Gastroesophageal sphincter (tissue), 4 donors: Measurements from ENCODE around the gene DUOX1. TPM values are rescaled to one million over a fixed set of nuclear protein-coding genes. Genes with fewer than 3 reads are reported as not detected.

Experiments used
- ATAC-seq: fragments of 150-250 bp; one replicate; pipeline ENCODE4 v1.9.1; 2016; ENCODE audit warnings: mild to moderate bottlenecking, moderate library complexity
- H3K27ac ChIP-seq, 4 donors: fragments of 200-600 bp; sonication (generic) in 3 of 4; 1 replicate in 3 of 4; 2 replicates in 1 of 4; pipeline ENCODE4 v1.5.1; 2016 to 2019
- H3K27me3 ChIP-seq: fragments of 200-600 bp; sonication (generic); one replicate; pipeline ENCODE4 v1.5.1; 2019
- H3K36me3 ChIP-seq, 2 donors: fragments of 200-600 bp; sonication (generic); one replicate each; pipeline ENCODE4 v1.5.1; 2019; ENCODE audit warnings: control low read depth in 1 of 2
- H3K4me1 ChIP-seq, 3 donors: fragments of 200-600 bp; sonication (generic); 1 replicate in 2 of 3; 2 replicates in 1 of 3; pipeline ENCODE4 v1.5.1; 2016 to 2019; ENCODE audit warnings: control low read depth in 2 of 3
- H3K4me3 ChIP-seq, 2 donors: fragments of 200-600 bp; sonication (generic); one replicate each; pipeline ENCODE4 v1.5.1; 2019; ENCODE audit warnings: mild to moderate bottlenecking in 1 of 2, moderate library complexity in 1 of 2
- H3K9me3 ChIP-seq, 3 donors: fragments of 200-600 bp; sonication (generic); one replicate each; pipeline ENCODE4 v1.5.1; 2017 to 2019; ENCODE audit warnings: control low read depth in 2 of 3
- CTCF ChIP-seq, 4 experiments: fragments of 200-600 bp in 2 of 4; fragments of 450-650 bp in 2 of 4; sonication (generic) in 1 of 4; IDR thresholded peaks; one replicate each; pipeline ENCODE4 v1.5.1; 2017 to 2019; ENCODE audit warnings: antibody characterized with exemption in 4 of 4, mild to moderate bottlenecking in 2 of 4, moderate library complexity in 2 of 4
- EP300 ChIP-seq: sonication (generic); formaldehyde crosslinking; IDR thresholded peaks from one replicate; pipeline ENCODE4 v1.6.1; 2017; ENCODE audit warnings: antibody characterized with exemption, mild to moderate bottlenecking
- POLR2A ChIP-seq, 2 donors: fragments of 450-650 bp; IDR thresholded peaks; one replicate each; pipeline ENCODE4 v1.6.1; 2017; ENCODE audit warnings: antibody characterized with exemption in 2 of 2, mild to moderate bottlenecking in 2 of 2, moderate library complexity in 1 of 2
- POLR2AphosphoS5 ChIP-seq: sonication (generic); formaldehyde crosslinking; IDR thresholded peaks from one replicate; pipeline ENCODE4 v1.6.1; 2017; ENCODE audit warnings: antibody characterized with exemption
- WGBS, 2 donors: methylation state at CpG; one replicate each; pipeline ENCODE4 v1.1.5; 2018; ENCODE audit warnings: low coverage in 1 of 2; 5-methylcytosine and 5-hydroxymethylcytosine counted together
- total RNA-seq, 4 donors: library from RNA; depleted of rRNA; stranded (reverse); fragments of >200 nt; gene quantifications; one replicate each; pipeline ENCODE4 v1.1.0, GENCODE V29; 2016

DUOX1 gene
- total RNA-seq, 4 donors from 2014 or later: 0.08 to 2.7 (median 1.1) TPM

DNA sequence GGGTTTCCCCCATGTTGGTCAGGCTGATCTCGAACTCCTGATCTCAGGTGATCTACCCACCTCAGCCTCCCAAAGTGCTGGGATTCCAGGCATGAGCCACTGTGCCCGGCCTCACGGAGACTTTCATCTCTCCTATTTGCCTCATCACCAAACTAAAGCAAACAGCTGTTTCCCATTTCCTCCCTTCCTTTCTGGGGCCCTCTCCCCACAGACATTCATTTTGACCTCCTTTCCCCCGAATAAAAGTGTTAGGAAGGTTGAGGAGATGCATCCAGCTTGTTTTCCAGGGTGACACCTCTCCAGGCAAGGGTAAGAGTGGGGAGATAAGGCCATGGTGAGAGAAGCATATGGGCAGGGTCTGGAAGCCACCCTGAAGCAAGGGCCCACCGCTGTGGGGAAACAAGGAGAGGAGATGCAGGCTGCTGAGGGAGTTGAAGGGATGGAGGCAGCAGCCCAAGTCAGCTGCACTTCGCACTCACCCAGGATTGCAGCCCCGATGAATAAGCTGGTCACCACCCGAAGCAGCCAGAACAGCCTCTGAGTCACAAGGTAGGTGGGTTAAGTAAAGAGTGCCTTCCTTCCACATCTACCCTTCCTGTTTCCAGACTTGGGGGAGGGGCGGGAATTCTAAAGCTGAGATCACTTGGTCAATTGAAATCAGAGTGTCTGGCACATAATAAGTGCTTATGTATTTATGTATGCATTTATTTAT is 7.9 kb upstream of the DUOX1 start:
- H3K27me3 ChIP-seq: peaks cover 97% of the 10 kb centered on the region
- no peak for TF ChIP-seq POLR2A (IDR thresholded peaks at IDR 0.05)
- no peak for TF ChIP-seq POLR2AphosphoS5
- no peak for TF ChIP-seq EP300
- TF ChIP-seq CTCF (IDR thresholded peaks at IDR 0.05): no peak
- no peaks in the 10 kb centered on the region for H3K36me3 ChIP-seq
- no peak overlapping the region for H3K4me3 ChIP-seq
- no peaks in the 10 kb centered on the region for H3K9me3 ChIP-seq
- WGBS, 2 donors: 45 to 65% methylated on average over 5 to 8 of the region's 9 CpGs
- no peak for ATAC-seq
- no peak overlapping the region for H3K27ac ChIP-seq
- H3K4me1 ChIP-seq: peaks cover 0 to 13% (median 7%) of the 10 kb centered on the region in 3 donors

GRCh38 chr15:45122719-45123118 is 7.1 kb upstream of the DUOX1 start:
- Histone ChIP-seq H3K27me3 (peaks cover 96% of the 10 kb centered on the region), H3K27ac (no peak overlapping the region), H3K36me3 (no peaks in the 10 kb centered on the region), H3K4me1 (peaks cover 0 to 5% (median 2%) of the 10 kb centered on the region in 3 donors), H3K4me3 (no peak overlapping the region), H3K9me3 (no peaks in the 10 kb centered on the region)
- WGBS, 2 donors: 100% methylated on average over 1 of the region's 7 CpGs; no CpG with 5 or more reads in 1 of the 2 donors
- TF ChIP-seq EP300 (no peak), POLR2AphosphoS5 (no peak), CTCF (IDR thresholded peaks at IDR 0.05) (no peak), POLR2A (IDR thresholded peaks at IDR 0.05) (no peak)
- no peak for ATAC-seq

GRCh38 chr15:45123397-45123796 is 6.4 kb upstream of the DUOX1 start:
- H3K9me3 ChIP-seq: no peaks in the 10 kb centered on the region
- TF ChIP-seq POLR2A (IDR thresholded peaks at IDR 0.05) (no peak), POLR2AphosphoS5 (no peak), EP300 (no peak)
- no peak for ATAC-seq
- H3K27ac ChIP-seq: no peak overlapping the region
- peaks cover 96% of the 10 kb centered on the region for H3K27me3 ChIP-seq
- no peak overlapping the region for H3K4me3 ChIP-seq
- H3K4me1 ChIP-seq: no peaks in the 10 kb centered on the region
- no peaks in the 10 kb centered on the region for H3K36me3 ChIP-seq

DNA sequence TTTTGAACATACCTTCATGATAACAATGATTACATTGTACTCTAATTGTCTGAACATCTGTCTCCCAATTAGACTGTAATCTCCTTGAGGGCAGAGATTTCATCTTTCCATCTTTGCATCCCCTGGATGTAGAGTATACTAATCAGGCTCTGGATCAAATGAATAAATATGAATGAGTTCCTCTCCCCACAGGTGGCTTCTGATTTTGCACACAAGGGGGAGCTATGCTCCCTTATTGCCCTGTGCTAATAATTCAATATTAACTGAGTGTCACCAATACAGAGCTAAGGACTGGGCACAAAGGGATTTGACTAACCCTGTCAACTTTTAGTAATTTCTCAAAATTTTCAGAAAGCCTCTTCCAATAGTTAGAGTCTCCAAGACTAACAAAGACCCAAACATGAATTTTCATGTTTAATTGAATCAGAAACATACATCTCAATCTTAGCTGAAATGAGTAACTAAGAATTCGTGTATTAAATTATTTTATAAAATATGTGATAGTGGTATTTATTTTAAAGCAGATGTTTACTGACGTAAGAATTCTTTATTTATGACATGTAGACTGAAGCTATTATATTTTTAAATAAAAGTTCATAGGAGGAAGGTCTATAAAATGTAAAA is 3.1 kb upstream of the DUOX1 start:
- no peaks in the 10 kb centered on the region for H3K36me3 ChIP-seq
- WGBS, 2 donors: 37 to 58% methylated on average over 2 of the region's 2 CpGs
- no peak overlapping the region for H3K4me3 ChIP-seq
- H3K27ac ChIP-seq: no peak overlapping the region
- H3K4me1 ChIP-seq: peaks cover 0 to 15% (median 0%) of the 10 kb centered on the region in 3 donors
- peak in 3 of 4 experiments; percentile 24 to 48 (median 42) for TF ChIP-seq CTCF (IDR thresholded peaks at IDR 0.05)
- TF ChIP-seq POLR2AphosphoS5: no peak
- no peaks in the 10 kb centered on the region for H3K9me3 ChIP-seq
- peaks cover 96% of the 10 kb centered on the region for H3K27me3 ChIP-seq
- ATAC-seq: no peak

DNA sequence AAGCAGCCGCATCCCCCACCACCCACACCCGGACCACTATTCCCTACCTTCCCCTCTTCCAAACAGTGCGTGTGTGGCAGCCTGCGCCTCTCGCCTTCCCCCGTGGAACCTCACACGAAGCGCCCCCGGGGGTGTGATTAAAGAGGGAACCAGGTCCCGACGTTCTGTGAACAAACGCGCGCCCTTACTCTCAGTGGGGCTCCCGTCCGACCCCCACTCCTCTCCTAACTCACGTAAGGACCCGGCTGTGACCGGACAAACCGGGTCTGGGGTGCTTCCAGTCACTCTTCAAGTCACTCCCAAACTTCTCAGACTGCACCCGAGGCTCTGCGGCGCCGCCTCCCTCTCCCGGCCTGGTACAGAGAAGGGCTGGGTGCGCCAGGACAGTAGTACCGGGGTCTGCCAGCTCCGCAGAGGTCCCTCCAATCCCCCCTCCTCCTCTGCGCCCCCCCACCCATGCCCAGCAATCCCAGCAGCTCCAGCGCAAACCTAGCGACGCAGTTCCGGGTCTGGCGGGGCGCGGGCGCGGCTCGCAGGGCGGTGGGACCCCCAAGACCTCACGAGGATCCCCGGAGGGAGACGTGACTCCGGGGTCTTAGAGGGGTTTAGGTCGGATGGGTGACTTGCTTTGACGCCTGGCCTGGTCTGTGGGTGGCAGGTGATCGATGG is 689 bp upstream of the DUOX1 start:
- WGBS, 2 donors: 0 to 11% methylated on average over 2 to 13 of the region's 47 CpGs
- no peaks in the 10 kb centered on the region for H3K9me3 ChIP-seq
- H3K36me3 ChIP-seq: no peaks in the 10 kb centered on the region
- H3K4me3 ChIP-seq: peak overlapping the region in 1 of 2 donors; percentile 42
- peaks cover 0 to 15% (median 0%) of the 10 kb centered on the region in 3 donors for H3K4me1 ChIP-seq
- TF ChIP-seq EP300 (no peak), POLR2AphosphoS5 (no peak), CTCF (IDR thresholded peaks at IDR 0.05) (no peak), POLR2A (IDR thresholded peaks at IDR 0.05) (no peak)
- peaks cover 97% of the 10 kb centered on the region for H3K27me3 ChIP-seq
- ATAC-seq: peak; percentile 31
- H3K27ac ChIP-seq: no peak overlapping the region
